Superior temporal gyrus (tissue), 1 donor: ENCODE data around the gene PCDH11X.
"Not testable (repeated sequence)": the region's sequence is repeated elsewhere in the genome, so short reads cannot be mapped to it uniquely, and the experiment has no call there.

Experiments used
- DNase-seq: peaks from one replicate; pipeline ENCODE4 v3.0.0-alpha.2; 2016; ENCODE audit errors: extremely low spot score

Gene PCDH11X

GRCh38 chrX:91779135-91779534 lies at the start of gene PCDH11X:
TSS of gene PCDH11X (plus strand) at chrX:91779375. CDS start at chrX:91835505, 56,130 bp downstream.
- DNase-seq = not testable (repeated sequence)

- not testable (repeated sequence) for DNase-seq
These were observed 31.7 kb upstream of the PCDH11X start for GRCh38 chrX:91747446-91747845.

- DNase-seq = not testable (repeated sequence)
These were observed 26.2 kb upstream of the PCDH11X start for GRCh38 chrX:91753022-91753421.

- DNase-seq = not testable (repeated sequence)
These were observed 8.3 kb upstream of the PCDH11X start for GRCh38 chrX:91770619-91771488.

GRCh38 chrX:91773943-91774342 lies 5.2 kb upstream of the PCDH11X start:
- not testable (repeated sequence) for DNase-seq

GRCh38 chrX:91780008-91780407 lies 833 bp downstream of the PCDH11X start:
- DNase-seq = not testable (repeated sequence)

GRCh38 chrX:91780698-91781097 lies 1.5 kb downstream of the PCDH11X start:
- DNase-seq = not testable (repeated sequence)

GRCh38 chrX:91781553-91782298 lies 2.6 kb downstream of the PCDH11X start:
- not testable (repeated sequence) for DNase-seq

GRCh38 chrX:91782825-91783224 lies 3.6 kb downstream of the PCDH11X start:
- DNase-seq = not testable (repeated sequence)

- not testable (repeated sequence) for DNase-seq
These were observed 38.4 kb downstream of the PCDH11X start for GRCh38 chrX:91817537-91817936.

GRCh38 chrX:91825321-91825720 lies 46.1 kb downstream of the PCDH11X start:
- not testable (repeated sequence) for DNase-seq
